ENCODE measurements around the gene IGFBP4. TPM values are rescaled to one million over a fixed set of nuclear protein-coding genes. Genes with fewer than 3 reads are reported as not detected.

The IGFBP4 gene
- total and polyA plus RNA-seq, 10 of the 15 experiments (the other 5 are each of a cell fraction or from before 2014, with no cell fraction given) = 2.4 to 22.3 (median 6.6) TPM

DNA sequence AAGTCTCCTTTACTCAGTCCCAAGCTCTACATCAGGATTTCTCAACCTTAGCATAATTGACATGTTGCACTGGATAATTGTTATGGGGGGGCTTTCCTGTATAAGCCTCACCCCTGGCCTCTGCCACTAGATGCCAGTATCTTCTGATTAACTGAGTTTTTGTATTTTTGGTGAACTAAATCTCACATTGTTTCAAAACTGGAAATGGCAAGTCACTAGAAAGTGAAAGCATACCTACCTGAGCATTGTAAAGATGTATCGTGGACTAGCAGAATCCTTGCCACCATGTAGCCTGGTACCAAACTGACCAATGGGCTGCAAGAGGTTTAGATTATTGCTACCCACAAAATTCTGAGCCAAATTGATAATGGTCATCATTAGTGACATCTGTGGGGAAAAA lies 40.6 kb upstream of the IGFBP4 start:
- POLR2A ChIA-PET = interaction anchor here (0.7 kb wide), 1 partner anchor 149 kb away, joined by 4 read pairs; no protein-coding TSS in a partner anchor
- H3K27ac ChIP-seq (ENCODE audit: control insufficient read depth, insufficient read depth) = no peak overlapping the region

More for the DNA sequence above, 40.6 kb upstream of the IGFBP4 start:
- Histone ChIP-seq H3K27me3 (replicated peaks in 1 of 2; ENCODE audit: control insufficient read depth in 2 of 2, insufficient read depth in 2 of 2, low read length in 1 of 2) (no peaks in the 10 kb centered on the region), H3K4me3 (no peak overlapping the region), H3K9ac (ENCODE audit: control insufficient read depth, insufficient read depth, low read length) (no peak overlapping the region), H4K20me1 (ENCODE audit: control insufficient read depth, insufficient read depth) (no peaks in the 10 kb centered on the region), H3K4me1 (ENCODE audit: control insufficient read depth, insufficient read depth, low read length) (no peaks in the 10 kb centered on the region), H3K79me2 (ENCODE audit: control insufficient read depth, insufficient read depth, low read length) (no peaks in the 10 kb centered on the region), H3K4me2 (ENCODE audit: control insufficient read depth, insufficient read depth) (no peak overlapping the region), H2AFZ (ENCODE audit: control insufficient read depth, low read depth, low read length) (no peak overlapping the region), H3K9me3 (replicated peaks; ENCODE audit: control insufficient read depth, insufficient read depth, low read length) (no peaks in the 10 kb centered on the region), H3K36me3 (ENCODE audit: control insufficient read depth in 2 of 2, insufficient read depth in 2 of 2, low read length in 1 of 2) (peaks cover 6 to 37% of the 10 kb centered on the region in 2 experiments)
- ChIA-PET SMC1A (ENCODE audit: uncharacterized antibody, unreplicated experiment) (interaction anchor here (0.9 to 6.7 kb wide), 6 partner anchors 9 to 130 kb away, joined by 3 to 59 read pairs (median 5); no protein-coding TSS in a partner anchor), CTCF (interaction anchor here (0.6 to 6.4 kb wide), 6 partner anchors 10 to 249 kb away, joined by 3 to 72 read pairs (median 3); no protein-coding TSS in a partner anchor), RAD21 (ENCODE audit: unreplicated experiment) (interaction anchor here (6.4 kb wide), 1 partner anchor 130 kb away, joined by 35 read pairs; no protein-coding TSS in a partner anchor)
- TF ChIP-seq SMAD5 (IDR thresholded peaks at IDR 0.05; ENCODE audit: low read depth) (no peak), TAF1 (IDR thresholded peaks at IDR 0.05; ENCODE audit: borderline replicate concordance, low read depth, low read length) (no peak), SUZ12 (IDR thresholded peaks at IDR 0.05; ENCODE audit: unreplicated experiment) (no peak), SP1 (IDR thresholded peaks at IDR 0.05; ENCODE audit: low read depth, low read length) (no peak), ASH2L (IDR thresholded peaks at IDR 0.05; ENCODE audit: borderline replicate concordance, low read depth) (no peak), NFYB (IDR thresholded peaks at IDR 0.05; ENCODE audit: insufficient read depth, low read depth, low read length) (0 out of 2 replicates have a peak, but pooled peaks have one; percentile 40), TBL1XR1 (IDR thresholded peaks at IDR 0.05; ENCODE audit: low read depth, low read length) (no peak)
- TF ChIP-seq, protein P1, sequence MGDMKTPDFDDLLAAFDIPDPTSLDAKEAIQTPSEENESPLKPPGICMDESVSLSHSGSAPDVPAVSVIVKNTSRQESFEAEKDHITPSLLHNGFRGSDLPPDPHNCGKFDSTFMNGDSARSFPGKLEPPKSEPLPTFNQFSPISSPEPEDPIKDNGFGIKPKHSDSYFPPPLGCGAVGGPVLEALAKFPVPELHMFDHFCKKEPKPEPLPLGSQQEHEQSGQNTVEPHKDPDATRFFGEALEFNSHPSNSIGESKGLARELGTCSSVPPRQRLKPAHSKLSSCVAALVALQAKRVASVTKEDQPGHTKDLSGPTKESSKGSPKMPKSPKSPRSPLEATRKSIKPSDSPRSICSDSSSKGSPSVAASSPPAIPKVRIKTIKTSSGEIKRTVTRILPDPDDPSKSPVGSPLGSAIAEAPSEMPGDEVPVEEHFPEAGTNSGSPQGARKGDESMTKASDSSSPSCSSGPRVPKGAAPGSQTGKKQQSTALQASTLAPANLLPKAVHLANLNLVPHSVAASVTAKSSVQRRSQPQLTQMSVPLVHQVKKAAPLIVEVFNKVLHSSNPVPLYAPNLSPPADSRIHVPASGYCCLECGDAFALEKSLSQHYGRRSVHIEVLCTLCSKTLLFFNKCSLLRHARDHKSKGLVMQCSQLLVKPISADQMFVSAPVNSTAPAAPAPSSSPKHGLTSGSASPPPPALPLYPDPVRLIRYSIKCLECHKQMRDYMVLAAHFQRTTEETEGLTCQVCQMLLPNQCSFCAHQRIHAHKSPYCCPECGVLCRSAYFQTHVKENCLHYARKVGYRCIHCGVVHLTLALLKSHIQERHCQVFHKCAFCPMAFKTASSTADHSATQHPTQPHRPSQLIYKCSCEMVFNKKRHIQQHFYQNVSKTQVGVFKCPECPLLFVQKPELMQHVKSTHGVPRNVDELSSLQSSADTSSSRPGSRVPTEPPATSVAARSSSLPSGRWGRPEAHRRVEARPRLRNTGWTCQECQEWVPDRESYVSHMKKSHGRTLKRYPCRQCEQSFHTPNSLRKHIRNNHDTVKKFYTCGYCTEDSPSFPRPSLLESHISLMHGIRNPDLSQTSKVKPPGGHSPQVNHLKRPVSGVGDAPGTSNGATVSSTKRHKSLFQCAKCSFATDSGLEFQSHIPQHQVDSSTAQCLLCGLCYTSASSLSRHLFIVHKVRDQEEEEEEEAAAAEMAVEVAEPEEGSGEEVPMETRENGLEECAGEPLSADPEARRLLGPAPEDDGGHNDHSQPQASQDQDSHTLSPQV (IDR thresholded peaks at IDR 0.05) = no peak
- intact Hi-C loops (cut with micrococcal nuclease; ENCODE audit: unreplicated experiment) = no loop called here
- no peak for FAIRE-seq
- 65% methylated on average over 1 of the region's 1 CpG for WGBS (ENCODE audit: insufficient coverage, insufficient replicate concordance, low lambda C conversion rate, missing lambda C conversion rate)
- BruUV-seq (replicated peaks) = no TSS peak
- in situ Hi-C loops (cut with MboI) = no loop called here
- peak; percentile 62 for ATAC-seq
- no peak for DNase-seq (ENCODE audit: low read depth, low spot score)
